Hepatocyte (in vitro differentiated cells): Measurements from ENCODE around the gene CAPN15.

Experiments used
- CTCF ChIP-seq: fragments of 200-600 bp; sonication (generic); IDR thresholded peaks from 2 replicates; pipeline ENCODE4 v1.5.1; 2016; ENCODE audit warnings: antibody characterized with exemption, mild to moderate bottlenecking; ENCODE audit not compliant: poor library complexity
- EZH2 ChIP-seq: fragments of 200-600 bp; sonication (generic); IDR thresholded peaks from 2 replicates; pipeline ENCODE4 v1.6.1; 2016; ENCODE audit warnings: antibody characterized with exemption, mild to moderate bottlenecking, borderline replicate concordance

DNA sequence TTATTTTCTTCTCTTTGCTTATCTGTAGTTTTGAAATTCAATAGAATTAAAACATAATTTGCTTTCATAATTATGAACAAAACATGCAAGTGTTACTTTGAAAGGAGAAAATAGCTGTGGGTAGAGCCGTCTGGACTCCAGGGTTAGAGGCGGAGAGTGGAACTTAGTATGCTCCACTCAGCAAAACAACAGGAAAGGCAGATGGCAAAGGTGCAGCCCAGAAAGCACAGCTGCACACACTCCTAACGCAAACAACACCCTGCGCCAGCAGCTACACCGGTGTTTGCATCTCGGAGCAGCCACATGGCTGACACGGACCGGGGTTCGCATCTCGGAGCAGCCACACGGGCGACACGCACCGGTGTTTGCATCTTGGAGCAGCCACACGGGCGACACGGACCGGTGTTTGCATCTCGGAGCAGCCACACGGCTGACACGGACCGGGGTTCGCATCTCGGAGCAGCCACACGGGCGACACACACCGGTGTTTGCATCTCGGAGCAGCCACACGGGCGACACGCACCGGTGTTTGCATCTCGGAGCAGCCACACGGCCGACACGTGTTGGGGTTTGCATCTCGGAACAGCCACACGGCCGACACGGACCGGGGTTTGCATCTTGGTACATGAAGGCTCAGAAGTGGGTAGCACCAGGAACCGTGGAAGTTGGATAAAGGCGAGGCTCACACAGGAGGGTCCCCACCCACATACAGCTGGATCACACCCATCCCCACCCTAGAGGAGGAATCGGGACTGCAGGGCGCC is 12.2 kb upstream of the CAPN15 start:
- TF ChIP-seq CTCF, result no peak
- TF ChIP-seq EZH2, result no peak
